ENCODE data around the gene AFAP1. TPM values are rescaled to one million over a fixed set of nuclear protein-coding genes. Genes with fewer than 3 reads are reported as not detected.

Gene AFAP1
- polyA plus RNA-seq, 2 donors = 2.0 to 4.0 TPM

- Histone ChIP-seq H3K27ac (ENCODE audit: low read depth in 2 of 2, low read length in 1 of 2) (peak overlapping the region; percentile 34 to 67), H3K4me1 (ENCODE audit: control insufficient read depth in 2 of 2, insufficient read depth in 2 of 2, low read length in 1 of 2) (no peaks in the 10 kb centered on the region), H3K9me3 (ENCODE audit: control insufficient read depth in 2 of 2, insufficient read depth in 1 of 2, low read depth in 1 of 2, low read length in 1 of 2) (no peaks in the 10 kb centered on the region), H3K27me3 (ENCODE audit: control insufficient read depth in 1 of 2, insufficient read depth in 2 of 2, low read length in 2 of 2) (no peaks in the 10 kb centered on the region), H3K4me3 (ENCODE audit: low read depth in 1 of 2, low read length in 2 of 2) (no peak overlapping the region), H3K36me3 (ENCODE audit: control insufficient read depth in 2 of 2, insufficient read depth in 2 of 2, low read length in 1 of 2) (peaks cover 0 to 3% of the 10 kb centered on the region in 2 donors)
- WGBS, 2 donors = 84 to 87% methylated on average over 14 of the region's 14 CpGs
These were observed 107.6 kb downstream of the AFAP1 start for GRCh38 chr4:7831858-7832730.

GRCh38 chr4:7831330-7831729, 108.3 kb downstream of the AFAP1 start:
- peak overlapping the region; percentile 34 to 67 for H3K27ac ChIP-seq (ENCODE audit: low read depth in 2 of 2, low read length in 1 of 2)
- WGBS, 2 donors = 57 to 61% methylated on average over 7 of the region's 7 CpGs
- no peaks in the 10 kb centered on the region for H3K9me3 ChIP-seq (ENCODE audit: control insufficient read depth in 2 of 2, insufficient read depth in 1 of 2, low read depth in 1 of 2, low read length in 1 of 2)
- peaks cover 0 to 2% of the 10 kb centered on the region in 2 donors for H3K36me3 ChIP-seq (ENCODE audit: control insufficient read depth in 2 of 2, insufficient read depth in 2 of 2, low read length in 1 of 2)
- H3K4me1 ChIP-seq (ENCODE audit: control insufficient read depth in 2 of 2, insufficient read depth in 2 of 2, low read length in 1 of 2) = no peaks in the 10 kb centered on the region
- no peaks in the 10 kb centered on the region for H3K27me3 ChIP-seq (ENCODE audit: control insufficient read depth in 1 of 2, insufficient read depth in 2 of 2, low read length in 2 of 2)
- H3K4me3 ChIP-seq (ENCODE audit: low read depth in 1 of 2, low read length in 2 of 2) = no peak overlapping the region

GRCh38 chr4:7830747-7831146, 108.9 kb downstream of the AFAP1 start:
- Histone ChIP-seq H3K4me1 (ENCODE audit: control insufficient read depth in 2 of 2, insufficient read depth in 2 of 2, low read length in 1 of 2) (no peaks in the 10 kb centered on the region), H3K9me3 (ENCODE audit: control insufficient read depth in 2 of 2, insufficient read depth in 1 of 2, low read depth in 1 of 2, low read length in 1 of 2) (no peaks in the 10 kb centered on the region), H3K27ac (ENCODE audit: low read depth in 2 of 2, low read length in 1 of 2) (peak overlapping the region; percentile 42 to 49), H3K4me3 (ENCODE audit: low read depth in 1 of 2, low read length in 2 of 2) (no peak overlapping the region), H3K27me3 (ENCODE audit: control insufficient read depth in 1 of 2, insufficient read depth in 2 of 2, low read length in 2 of 2) (no peaks in the 10 kb centered on the region), H3K36me3 (ENCODE audit: control insufficient read depth in 2 of 2, insufficient read depth in 2 of 2, low read length in 1 of 2) (peaks cover 0 to 2% of the 10 kb centered on the region in 2 donors)
- 76 to 81% methylated on average over 2 of the region's 2 CpGs for WGBS, 2 donors

GRCh38 chr4:7829652-7830580, 109.7 kb downstream of the AFAP1 start:
- H3K36me3 ChIP-seq (ENCODE audit: control insufficient read depth in 2 of 2, insufficient read depth in 2 of 2, low read length in 1 of 2) = peaks cover 0 to 2% of the 10 kb centered on the region in 2 donors

DNA sequence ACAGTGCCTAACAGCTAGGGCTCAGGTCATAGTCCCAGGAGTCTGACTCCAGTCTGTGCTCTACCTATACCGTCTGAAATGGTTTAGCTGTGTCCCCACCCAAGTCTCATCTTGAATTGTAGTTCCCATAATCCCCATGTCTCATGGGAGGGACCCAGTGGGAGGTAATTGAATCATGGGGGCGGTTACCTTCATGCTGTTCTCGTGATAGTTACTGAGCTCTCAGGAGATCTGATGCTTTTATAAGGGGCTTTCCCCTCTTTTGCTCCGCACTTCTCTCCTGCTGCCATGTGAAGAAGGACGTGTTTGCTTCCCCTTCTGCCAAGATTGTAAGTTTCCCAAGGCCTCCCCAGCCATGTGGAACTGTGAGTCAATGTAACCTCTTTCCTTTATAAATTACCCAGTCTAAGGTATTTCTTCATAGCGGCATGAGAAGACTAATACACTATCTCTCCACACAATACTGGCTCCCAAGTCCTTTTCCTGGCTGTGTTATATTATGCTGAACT, 110.8 kb downstream of the AFAP1 start:
- Histone ChIP-seq H3K36me3 (ENCODE audit: control insufficient read depth in 2 of 2, insufficient read depth in 2 of 2, low read length in 1 of 2) (peaks cover 0 to 2% of the 10 kb centered on the region in 2 donors), H3K27ac (ENCODE audit: low read depth in 2 of 2, low read length in 1 of 2) (peak overlapping the region; percentile 73 to 79), H3K4me3 (ENCODE audit: low read depth in 1 of 2, low read length in 2 of 2) (no peak overlapping the region), H3K4me1 (ENCODE audit: control insufficient read depth in 2 of 2, insufficient read depth in 2 of 2, low read length in 1 of 2) (no peaks in the 10 kb centered on the region), H3K27me3 (ENCODE audit: control insufficient read depth in 1 of 2, insufficient read depth in 2 of 2, low read length in 2 of 2) (no peaks in the 10 kb centered on the region), H3K9me3 (ENCODE audit: control insufficient read depth in 2 of 2, insufficient read depth in 1 of 2, low read depth in 1 of 2, low read length in 1 of 2) (no peaks in the 10 kb centered on the region)
- WGBS, 2 donors = 79 to 81% methylated on average over 6 of the region's 6 CpGs

More at GRCh38 chr4:7829652-7830580, 109.7 kb downstream of the AFAP1 start:
- Histone ChIP-seq H3K27me3 (ENCODE audit: control insufficient read depth in 1 of 2, insufficient read depth in 2 of 2, low read length in 2 of 2) (no peaks in the 10 kb centered on the region), H3K9me3 (ENCODE audit: control insufficient read depth in 2 of 2, insufficient read depth in 1 of 2, low read depth in 1 of 2, low read length in 1 of 2) (no peaks in the 10 kb centered on the region), H3K4me3 (ENCODE audit: low read depth in 1 of 2, low read length in 2 of 2) (no peak overlapping the region), H3K27ac (ENCODE audit: low read depth in 2 of 2, low read length in 1 of 2) (no peak overlapping the region), H3K4me1 (ENCODE audit: control insufficient read depth in 2 of 2, insufficient read depth in 2 of 2, low read length in 1 of 2) (no peaks in the 10 kb centered on the region)
- WGBS, 2 donors = 71 to 82% methylated on average over 10 of the region's 10 CpGs

DNA sequence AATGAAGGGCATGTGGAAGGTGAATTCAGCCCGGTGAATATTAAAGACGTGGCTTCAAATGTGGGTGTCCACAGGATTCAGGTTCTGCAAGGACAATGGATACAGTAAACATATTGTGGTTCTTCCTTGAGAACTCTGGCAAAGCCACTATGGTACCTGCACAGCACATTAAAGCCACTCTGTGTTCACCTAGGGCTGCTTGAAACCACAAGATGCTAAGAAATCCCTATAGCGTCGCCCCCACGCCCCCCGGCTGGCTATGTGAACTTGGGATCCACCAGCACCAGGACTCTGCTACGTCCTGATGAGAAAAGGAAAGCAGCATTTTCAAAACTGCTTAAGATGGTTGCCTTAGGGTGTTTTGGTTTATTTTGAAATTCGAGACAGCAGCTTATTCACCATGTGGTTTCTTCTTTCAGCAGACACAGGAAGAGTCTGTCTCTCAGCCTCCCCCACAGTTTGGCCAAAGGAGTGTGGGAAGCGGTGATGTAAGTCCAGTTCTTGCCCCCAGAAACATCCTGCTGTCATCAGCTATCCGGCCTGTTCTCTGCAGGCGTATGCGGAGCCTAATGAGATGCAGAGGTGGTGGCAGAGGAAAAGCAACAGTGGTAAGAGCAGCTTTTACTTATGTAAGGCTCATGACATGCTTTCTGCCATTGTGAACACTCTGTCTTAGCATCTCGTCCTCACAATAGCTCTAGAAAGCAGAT, 111.5 kb downstream of the AFAP1 start:
- H3K27me3 ChIP-seq (ENCODE audit: control insufficient read depth in 1 of 2, insufficient read depth in 2 of 2, low read length in 2 of 2) = no peaks in the 10 kb centered on the region
- H3K36me3 ChIP-seq (ENCODE audit: control insufficient read depth in 2 of 2, insufficient read depth in 2 of 2, low read length in 1 of 2) = peaks cover 0 to 2% of the 10 kb centered on the region in 2 donors
- H3K9me3 ChIP-seq (ENCODE audit: control insufficient read depth in 2 of 2, insufficient read depth in 1 of 2, low read depth in 1 of 2, low read length in 1 of 2) = no peaks in the 10 kb centered on the region
- H3K27ac ChIP-seq (ENCODE audit: low read depth in 2 of 2, low read length in 1 of 2) = peak overlapping the region; percentile 79 to 87
- H3K4me1 ChIP-seq (ENCODE audit: control insufficient read depth in 2 of 2, insufficient read depth in 2 of 2, low read length in 1 of 2) = no peaks in the 10 kb centered on the region
- 49 to 61% methylated on average over 13 of the region's 13 CpGs for WGBS, 2 donors
- no peak overlapping the region for H3K4me3 ChIP-seq (ENCODE audit: low read depth in 1 of 2, low read length in 2 of 2)

DNA sequence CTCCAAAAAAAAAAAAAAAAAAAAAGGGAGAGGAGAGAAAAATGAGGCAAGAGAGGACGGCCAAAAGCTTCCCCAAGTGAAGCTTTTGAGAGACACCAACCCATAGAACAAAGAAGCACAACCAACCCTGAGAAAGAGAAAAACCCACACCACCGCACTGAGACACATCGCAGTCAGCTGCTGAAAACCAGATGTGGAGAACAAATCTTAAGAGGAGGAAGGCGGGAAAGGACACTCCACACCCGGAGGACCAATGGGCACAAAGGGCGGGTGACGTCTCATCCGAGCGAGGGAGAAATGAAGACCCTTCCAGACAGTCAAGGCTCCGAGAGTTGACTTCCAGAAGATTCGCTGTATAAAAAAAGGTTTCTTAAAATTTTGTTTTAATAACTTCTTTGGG, 112.1 kb downstream of the AFAP1 start:
- Histone ChIP-seq H3K4me3 (ENCODE audit: low read depth in 1 of 2, low read length in 2 of 2) (no peak overlapping the region), H3K4me1 (ENCODE audit: control insufficient read depth in 2 of 2, insufficient read depth in 2 of 2, low read length in 1 of 2) (no peaks in the 10 kb centered on the region), H3K9me3 (ENCODE audit: control insufficient read depth in 2 of 2, insufficient read depth in 1 of 2, low read depth in 1 of 2, low read length in 1 of 2) (no peaks in the 10 kb centered on the region), H3K27me3 (ENCODE audit: control insufficient read depth in 1 of 2, insufficient read depth in 2 of 2, low read length in 2 of 2) (no peaks in the 10 kb centered on the region), H3K27ac (ENCODE audit: low read depth in 2 of 2, low read length in 1 of 2) (peak overlapping the region; percentile 73 to 79), H3K36me3 (ENCODE audit: control insufficient read depth in 2 of 2, insufficient read depth in 2 of 2, low read length in 1 of 2) (peaks cover 0 to 2% of the 10 kb centered on the region in 2 donors)
- WGBS, 2 donors = 92 to 96% methylated on average over 11 of the region's 11 CpGs

DNA sequence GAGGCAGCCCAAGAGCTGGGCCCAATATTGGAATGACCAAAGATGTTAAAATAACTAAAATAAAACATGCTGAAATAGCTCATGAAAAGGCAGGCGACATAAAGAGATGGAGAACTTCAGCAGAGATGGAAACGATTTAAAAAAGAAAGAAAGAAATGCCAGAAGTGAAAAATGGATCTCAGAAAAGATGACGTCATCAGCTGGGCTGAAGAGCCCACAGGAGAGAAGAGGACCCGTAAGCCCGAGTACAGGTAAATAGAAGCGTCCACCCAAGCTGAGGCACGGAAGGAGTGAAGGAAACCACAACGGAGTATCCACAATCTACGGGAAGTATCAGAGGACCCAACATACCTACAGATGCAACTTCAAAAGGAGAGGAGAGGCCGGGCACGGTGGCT, 112.8 kb downstream of the AFAP1 start:
- 95 to 96% methylated on average over 11 of the region's 11 CpGs for WGBS, 2 donors
- Histone ChIP-seq H3K4me1 (ENCODE audit: control insufficient read depth in 2 of 2, insufficient read depth in 2 of 2, low read length in 1 of 2) (no peaks in the 10 kb centered on the region), H3K36me3 (ENCODE audit: control insufficient read depth in 2 of 2, insufficient read depth in 2 of 2, low read length in 1 of 2) (peaks cover 0 to 2% of the 10 kb centered on the region in 2 donors), H3K27me3 (ENCODE audit: control insufficient read depth in 1 of 2, insufficient read depth in 2 of 2, low read length in 2 of 2) (no peaks in the 10 kb centered on the region), H3K9me3 (ENCODE audit: control insufficient read depth in 2 of 2, insufficient read depth in 1 of 2, low read depth in 1 of 2, low read length in 1 of 2) (no peaks in the 10 kb centered on the region), H3K27ac (ENCODE audit: low read depth in 2 of 2, low read length in 1 of 2) (no peak overlapping the region), H3K4me3 (ENCODE audit: low read depth in 1 of 2, low read length in 2 of 2) (no peak overlapping the region)
